Measurements from ENCODE around the gene PEMT.

Gene PEMT

GRCh38 chr17:17514993-17515933, 76.2 kb downstream of the PEMT start:
- DNase-seq (ENCODE audit: low read depth in 3 of 3) = no peak

- no peak for DNase-seq (ENCODE audit: low read depth in 3 of 3)
Measured at GRCh38 chr17:17514361-17514992, 77.0 kb downstream of the PEMT start.

DNA sequence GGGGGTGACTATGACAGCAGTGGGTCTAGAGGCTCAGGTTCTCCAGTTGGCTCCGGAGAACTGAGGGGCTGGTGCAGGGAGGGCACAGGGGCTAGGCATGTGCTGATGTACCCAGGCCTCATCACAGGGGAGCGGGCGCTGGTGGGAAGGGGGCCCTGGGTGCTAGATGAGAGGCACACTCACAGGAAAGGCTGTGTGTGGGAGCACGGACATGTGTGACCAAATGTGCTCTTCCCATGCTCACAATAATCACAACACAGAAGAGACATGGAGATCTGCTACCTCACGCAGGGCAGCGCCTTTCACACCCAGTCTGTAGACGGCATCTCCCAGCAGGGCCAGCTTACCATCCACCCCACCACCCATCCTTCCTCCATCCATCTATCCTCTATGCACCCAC, 77.9 kb downstream of the PEMT start:
- no peak for DNase-seq (ENCODE audit: low read depth in 3 of 3)

GRCh38 chr17:17512866-17513265, 78.6 kb downstream of the PEMT start:
- no peak for DNase-seq (ENCODE audit: low read depth in 3 of 3)

DNA sequence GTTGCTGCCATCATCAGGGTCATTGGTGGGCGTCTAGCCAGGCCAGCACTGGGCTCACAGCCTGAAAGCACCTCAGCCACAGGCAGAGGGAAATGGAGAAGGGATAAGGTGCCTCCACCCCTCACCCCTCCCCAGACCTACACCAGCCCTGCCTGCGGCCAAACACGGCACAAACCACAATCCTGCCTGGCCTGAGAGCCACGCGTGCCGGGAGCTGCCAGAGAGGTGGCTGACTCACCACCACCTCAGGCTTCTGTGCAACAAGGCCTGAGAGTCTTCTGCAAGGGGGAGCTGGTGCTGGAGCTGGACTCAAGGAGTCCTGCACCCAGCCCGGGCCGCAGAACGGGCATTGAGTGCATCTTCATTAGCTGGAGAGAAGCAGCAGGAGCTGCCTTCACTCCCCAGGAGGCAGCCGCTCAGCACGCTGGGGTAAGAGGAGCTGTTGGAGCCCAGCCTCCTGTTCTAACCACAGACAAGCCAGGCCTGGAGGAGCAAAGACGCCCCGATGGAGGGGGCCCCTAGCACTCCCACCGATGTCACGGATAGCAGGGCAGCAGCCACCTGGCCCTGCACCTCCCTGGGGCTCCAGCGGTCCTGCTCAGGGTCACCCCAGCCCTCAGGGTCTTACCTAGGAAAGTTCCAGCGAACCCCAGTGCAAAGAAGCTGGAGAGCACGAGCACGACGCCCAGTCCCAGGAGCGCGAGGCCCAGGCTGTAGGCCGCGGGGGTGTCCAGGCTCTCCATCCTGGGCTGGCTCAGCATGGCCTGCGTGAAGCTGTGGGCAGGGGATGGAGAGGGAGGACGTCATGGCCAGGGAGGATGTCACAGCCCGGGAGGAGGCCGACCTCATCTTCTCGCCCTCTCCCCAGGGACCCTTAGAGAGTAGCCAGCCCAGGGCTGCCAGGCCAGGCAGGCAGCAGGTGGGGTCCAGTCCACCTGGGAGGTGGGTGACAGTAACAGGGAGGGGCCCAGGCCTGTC, 79.3 kb downstream of the PEMT start:
- DNase-seq (ENCODE audit: low read depth in 3 of 3) = no peak

GRCh38 chr17:17511293-17511741, 80.2 kb downstream of the PEMT start:
- no peak for DNase-seq (ENCODE audit: low read depth in 3 of 3)

DNA sequence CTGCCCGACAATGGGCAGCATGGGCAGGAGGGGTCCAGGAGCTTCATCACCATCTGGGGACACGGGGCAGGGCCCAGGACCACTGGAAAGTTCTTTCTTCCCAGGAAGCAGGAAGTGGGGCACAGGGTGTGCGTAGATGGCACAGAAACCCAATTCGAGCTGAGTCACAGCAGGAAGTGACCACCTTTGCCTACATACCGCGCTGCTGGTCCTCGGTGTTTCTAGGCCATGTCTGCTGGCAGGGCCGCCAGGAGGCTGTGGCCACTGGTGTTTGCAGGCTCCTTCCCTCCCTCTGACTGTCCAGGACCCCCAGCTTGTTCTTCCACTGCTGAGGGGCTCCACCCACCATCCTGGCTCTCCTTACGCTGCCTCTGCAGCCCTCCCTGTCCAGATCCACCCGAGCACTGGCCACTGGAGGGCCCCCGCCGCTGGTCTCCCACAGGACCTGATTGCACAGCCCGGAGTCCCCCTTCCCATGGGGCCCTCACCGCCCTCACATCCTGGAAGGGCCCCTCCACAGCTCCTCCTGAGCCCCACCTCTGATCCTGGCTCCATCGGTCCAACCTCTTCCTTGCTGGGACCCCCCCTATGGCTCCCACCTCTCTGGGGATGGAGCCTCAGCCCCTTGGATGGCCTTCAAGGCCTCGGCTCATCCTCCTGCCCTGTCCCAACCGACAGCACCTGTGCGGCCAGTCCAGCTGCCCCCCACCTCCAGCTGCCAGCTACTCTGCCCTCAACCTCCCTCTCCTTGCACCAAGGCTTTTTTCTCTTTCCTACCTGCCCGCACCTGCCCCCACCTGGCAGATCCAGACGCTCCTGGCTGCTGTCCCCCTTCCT, 80.8 kb downstream of the PEMT start:
- DNase-seq (ENCODE audit: low read depth in 3 of 3) = no peak

DNA sequence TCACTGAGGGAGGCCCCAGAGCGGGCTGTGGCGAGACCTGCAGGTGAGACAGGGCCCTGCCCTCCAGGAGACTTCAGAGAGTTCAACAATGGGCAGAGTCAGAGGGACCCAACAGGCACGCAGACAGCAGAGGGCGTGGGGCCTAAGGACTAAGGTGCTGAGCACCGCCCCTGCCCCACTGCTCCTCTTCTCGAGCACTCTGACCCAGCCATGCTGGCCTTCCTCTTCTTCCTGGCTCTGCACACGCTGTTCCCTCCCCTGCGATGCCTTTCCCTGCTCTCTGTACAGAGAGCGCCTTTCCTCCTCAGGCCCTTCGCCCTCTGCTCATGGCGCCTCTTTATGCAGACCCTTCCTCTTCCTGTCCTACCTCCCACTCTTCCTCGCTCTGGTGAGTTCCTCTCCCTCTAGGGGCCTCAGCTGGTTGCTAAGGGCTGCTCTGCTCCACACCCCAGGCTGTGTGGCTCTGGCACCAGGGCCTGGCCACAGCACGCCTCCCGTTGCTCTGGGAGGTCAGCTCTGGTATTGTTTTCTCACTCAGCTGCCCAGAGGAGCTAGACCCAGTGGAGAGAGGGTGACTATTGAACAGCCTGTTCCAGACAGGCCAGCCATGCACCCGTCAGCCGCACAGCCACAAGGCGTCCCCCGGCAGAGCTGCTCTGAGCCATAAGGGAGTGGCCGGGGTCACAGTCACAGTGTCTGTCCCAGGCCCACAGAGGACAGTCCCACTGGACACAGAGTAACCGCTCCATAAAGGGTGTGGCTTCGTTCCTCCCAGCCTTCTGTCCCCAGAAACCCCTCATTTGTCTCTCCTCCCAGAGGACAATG, 81.7 kb downstream of the PEMT start:
- no peak for DNase-seq (ENCODE audit: low read depth in 3 of 3)

DNA sequence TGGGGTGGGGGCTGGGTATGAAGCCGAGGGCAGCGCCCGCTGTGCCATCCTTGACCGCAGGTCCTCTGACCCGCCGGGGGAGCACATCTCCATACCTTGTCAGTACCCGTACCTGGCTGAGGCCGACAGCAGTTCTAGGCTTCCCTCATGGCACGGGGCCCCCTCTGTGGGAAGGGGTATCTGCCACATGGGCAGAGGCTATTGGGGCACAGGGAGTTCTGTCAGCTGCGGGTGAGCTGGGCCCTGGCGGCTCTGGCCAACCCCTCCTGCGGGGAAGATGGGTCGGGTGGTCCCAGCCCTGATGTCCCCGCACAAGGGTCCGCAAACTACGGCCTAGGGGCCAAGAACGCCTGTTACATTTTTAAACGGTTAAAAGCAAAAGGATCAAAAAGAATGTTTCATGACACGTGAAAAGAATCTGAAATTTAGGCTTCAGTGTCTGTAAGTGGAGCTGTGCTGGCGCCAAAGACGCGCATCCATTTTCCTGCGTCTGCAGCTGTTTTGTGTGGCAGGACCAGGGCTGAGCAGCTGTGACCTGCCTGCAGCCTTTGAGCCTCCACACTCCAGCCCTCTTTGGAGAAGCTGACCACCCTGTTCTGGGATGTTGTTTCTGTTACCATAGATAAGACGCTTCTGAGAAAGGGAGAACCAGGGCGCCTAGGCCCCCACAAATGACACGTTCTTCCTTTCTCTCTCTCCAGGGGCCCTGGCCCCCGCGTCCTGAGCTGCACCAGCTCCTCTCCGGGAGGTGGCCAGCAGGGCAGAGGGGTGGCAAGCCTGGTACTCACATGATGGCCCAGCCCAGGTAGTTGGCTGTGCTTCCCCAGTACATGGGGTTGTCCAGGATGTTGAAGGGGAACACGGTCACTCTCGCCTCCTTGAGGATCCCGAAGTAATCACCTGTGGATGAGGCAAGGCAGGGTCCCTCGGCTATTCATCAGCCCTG, 82.6 kb downstream of the PEMT start:
- no peak for DNase-seq (ENCODE audit: low read depth in 3 of 3)

DNA sequence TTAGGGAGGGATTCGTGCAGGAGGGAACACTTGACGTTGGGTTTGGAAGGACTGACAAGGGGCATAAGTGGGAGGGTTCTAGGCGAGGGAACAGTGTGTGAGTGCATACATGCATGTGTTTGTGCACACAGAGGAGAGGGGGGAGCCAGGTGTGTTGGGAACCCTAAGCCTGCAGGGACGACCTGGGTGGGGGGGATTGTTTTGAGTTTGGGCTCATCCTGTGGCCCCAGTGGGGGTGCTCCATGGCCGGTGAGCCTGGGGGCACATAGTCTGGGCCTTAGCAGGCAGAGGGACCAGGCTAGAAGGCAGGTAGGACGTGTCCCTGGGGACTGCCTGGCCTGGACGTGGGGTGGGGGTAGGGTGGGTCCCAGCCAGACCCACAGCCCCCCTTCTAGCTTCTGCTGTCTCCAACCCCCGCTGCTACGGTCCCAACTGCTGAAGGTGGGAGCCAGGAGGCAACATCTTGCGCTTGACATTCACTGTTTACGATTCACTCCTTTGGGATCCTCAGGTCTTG, 83.4 kb downstream of the PEMT start:
- no peak for DNase-seq (ENCODE audit: low read depth in 3 of 3)

GRCh38 chr17:17507465-17508011, 84.0 kb downstream of the PEMT start:
- no peak for DNase-seq (ENCODE audit: low read depth in 3 of 3)

GRCh38 chr17:17506893-17507464, 84.5 kb downstream of the PEMT start:
- no peak for DNase-seq (ENCODE audit: low read depth in 3 of 3)

- no peak for DNase-seq (ENCODE audit: low read depth in 3 of 3)
Measured at GRCh38 chr17:17506181-17506741, 85.2 kb downstream of the PEMT start.

DNA sequence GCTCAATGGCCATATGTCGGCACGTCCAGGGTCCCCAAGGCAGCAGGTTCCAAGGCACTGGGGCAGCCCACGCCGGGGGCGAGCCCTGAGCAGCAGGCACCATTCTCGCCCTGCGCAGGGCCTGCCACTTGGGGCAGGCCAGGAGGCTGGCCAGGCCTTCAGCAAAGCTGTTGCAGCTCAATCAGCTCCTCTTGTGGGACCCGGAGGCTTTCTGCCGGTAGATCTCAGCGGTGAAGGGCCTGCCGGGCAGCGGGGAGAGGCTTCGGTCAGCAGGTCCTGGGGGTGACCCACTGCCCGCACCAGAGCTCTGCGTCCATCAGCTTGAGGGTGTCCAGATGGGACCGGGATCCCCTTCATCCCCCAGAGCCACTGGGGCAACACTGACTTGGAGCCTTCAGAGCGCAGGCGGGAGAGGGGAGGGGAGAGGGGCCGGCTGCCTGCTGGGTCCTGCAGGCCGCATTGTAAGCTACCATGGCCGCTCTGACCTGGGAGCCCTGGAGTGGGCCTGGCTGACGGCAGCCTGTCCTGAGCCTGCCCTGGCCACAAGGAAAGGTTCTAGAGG, 85.8 kb downstream of the PEMT start:
- no peak for DNase-seq (ENCODE audit: low read depth in 3 of 3)

GRCh38 chr17:17505151-17505550, 86.4 kb downstream of the PEMT start:
- no peak for DNase-seq (ENCODE audit: low read depth in 3 of 3)

DNA sequence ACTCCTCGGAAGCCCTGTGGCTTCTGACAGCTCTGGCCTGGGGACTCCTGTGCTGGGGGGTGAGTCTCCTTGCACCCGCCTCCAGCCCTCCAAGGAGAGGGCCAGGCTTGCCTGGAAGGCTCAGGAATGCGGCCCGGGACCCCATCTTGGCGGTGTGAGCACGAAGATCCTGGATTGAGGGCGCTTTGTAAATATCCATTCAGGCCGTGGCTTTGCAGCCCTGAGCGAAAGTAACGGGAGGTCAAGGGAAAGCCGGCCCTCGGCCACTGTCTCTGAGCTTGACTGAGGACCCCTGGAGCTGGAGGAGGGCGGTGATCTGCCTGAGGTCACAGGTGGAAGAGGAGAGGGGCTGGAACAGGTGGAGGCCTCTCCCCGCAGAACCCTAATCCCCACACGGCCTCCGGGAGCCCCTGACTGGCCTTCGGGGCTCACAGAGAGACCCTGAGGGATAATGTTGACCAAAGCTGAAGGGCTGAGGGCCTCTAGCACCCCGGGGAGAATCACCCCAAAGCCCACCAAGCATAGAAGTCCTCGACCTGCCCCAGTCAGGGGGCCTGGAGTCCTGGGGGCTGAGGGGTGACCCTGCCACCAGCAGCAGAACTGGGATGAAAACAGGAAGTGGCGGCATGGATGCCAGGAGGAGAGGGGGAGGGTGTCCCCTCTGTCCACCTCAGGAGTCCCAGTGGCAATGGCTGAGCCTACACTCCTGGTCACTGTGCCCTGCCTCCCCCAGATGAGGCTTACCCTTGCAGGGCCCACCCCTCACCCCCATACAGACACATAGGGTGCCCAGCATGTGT, 87.0 kb downstream of the PEMT start:
- no peak for DNase-seq (ENCODE audit: low read depth in 3 of 3)

All from stimulated activated CD4-positive, alpha-beta T cell treated with anti-CD3 and anti-CD28 coated beads, TNF-alpha, amount 100 ng/mL, for 24 hours (primary cell).